ENCODE measurements around the gene MBD5.

MBD5 gene

DNA sequence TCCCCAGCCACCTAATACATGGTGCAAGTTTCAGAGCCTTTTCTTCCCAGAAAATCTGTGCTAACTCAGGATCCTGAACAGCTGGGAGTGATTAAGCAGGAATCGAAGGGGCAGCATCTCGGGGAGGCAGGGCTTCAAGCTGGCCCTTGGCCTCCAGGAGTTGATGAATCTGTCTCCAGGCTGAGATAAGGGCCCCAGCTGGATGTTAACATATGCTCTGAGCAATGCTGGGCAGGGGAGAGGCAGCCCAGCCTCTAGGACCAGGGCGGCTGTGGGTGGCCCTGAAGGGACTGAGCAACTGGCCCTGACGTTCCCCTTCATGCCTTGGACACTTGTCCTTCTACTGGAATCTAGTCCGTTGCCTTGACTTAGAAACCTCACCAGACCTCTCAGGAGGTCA lies 539.6 kb downstream of the MBD5 start:
- H3K9ac ChIP-seq (ENCODE audit: low read depth, low read length) = no peak overlapping the region
- H3K9me3 ChIP-seq (ENCODE audit: control insufficient read depth, insufficient read depth, low read length) = no peaks in the 10 kb centered on the region

GRCh38 chr2:148561389-148561788 lies 540.5 kb downstream of the MBD5 start:
- H3K27ac ChIP-seq (ENCODE audit: low read depth, low read length) = no peak overlapping the region
- H3K4me3 ChIP-seq (ENCODE audit: low read depth, low read length) = no peak overlapping the region
- no peaks in the 10 kb centered on the region for H3K4me1 ChIP-seq (ENCODE audit: control insufficient read depth, insufficient read depth, low read length)
- H3K9ac ChIP-seq (ENCODE audit: low read depth, low read length) = no peak overlapping the region
- no peaks in the 10 kb centered on the region for H3K36me3 ChIP-seq (ENCODE audit: control insufficient read depth, insufficient read depth, low read length)
- H3K9me3 ChIP-seq (ENCODE audit: control insufficient read depth, insufficient read depth, low read length) = no peaks in the 10 kb centered on the region
- no peaks in the 10 kb centered on the region for H3K27me3 ChIP-seq (ENCODE audit: control insufficient read depth, insufficient read depth, low read length)

More for the DNA sequence above, 539.6 kb downstream of the MBD5 start:
- Histone ChIP-seq H3K4me1 (ENCODE audit: control insufficient read depth, insufficient read depth, low read length) (peaks cover 8% of the 10 kb centered on the region; the same call in 1 of the 2 replicates), H3K27ac (ENCODE audit: low read depth, low read length) (no peak overlapping the region), H3K36me3 (ENCODE audit: control insufficient read depth, insufficient read depth, low read length) (no peaks in the 10 kb centered on the region), H3K27me3 (ENCODE audit: control insufficient read depth, insufficient read depth, low read length) (no peaks in the 10 kb centered on the region), H3K4me3 (ENCODE audit: low read depth, low read length) (no peak overlapping the region)

DNA sequence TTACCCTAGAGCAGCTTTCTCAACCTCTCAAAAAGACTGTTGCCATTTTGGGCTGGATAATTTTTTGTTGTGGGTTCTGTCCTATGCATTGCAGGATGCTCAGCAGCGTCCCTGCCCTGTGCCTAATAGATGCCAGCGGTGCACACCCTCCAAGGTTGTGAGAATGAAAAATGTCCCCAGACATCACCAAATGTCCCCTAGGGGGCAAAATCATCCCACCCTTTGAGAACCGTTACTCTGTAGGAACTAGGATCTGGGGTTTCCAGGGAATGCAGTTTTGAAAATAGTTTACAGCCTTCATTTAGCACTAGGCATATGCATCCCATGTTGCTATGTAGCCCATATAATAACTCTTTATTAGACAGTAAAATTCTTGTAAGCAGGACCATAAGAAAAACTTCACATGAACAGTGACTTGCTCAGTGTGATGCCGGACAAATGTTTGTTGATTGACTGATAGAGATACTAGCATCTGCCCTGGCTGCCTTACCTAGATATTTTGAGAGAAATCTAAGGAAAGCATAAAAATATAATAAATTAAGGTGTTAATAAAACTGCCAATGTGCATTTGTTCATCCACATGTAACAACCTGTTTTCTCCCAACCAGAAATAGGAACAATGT lies 544.5 kb downstream of the MBD5 start:
- Histone ChIP-seq H3K4me1 (ENCODE audit: control insufficient read depth, insufficient read depth, low read length) (no peaks in the 10 kb centered on the region), H3K27me3 (ENCODE audit: control insufficient read depth, insufficient read depth, low read length) (no peaks in the 10 kb centered on the region), H3K27ac (ENCODE audit: low read depth, low read length) (no peak overlapping the region), H3K36me3 (ENCODE audit: control insufficient read depth, insufficient read depth, low read length) (no peaks in the 10 kb centered on the region), H3K9me3 (ENCODE audit: control insufficient read depth, insufficient read depth, low read length) (no peaks in the 10 kb centered on the region), H3K4me3 (ENCODE audit: low read depth, low read length) (no peak overlapping the region), H3K9ac (ENCODE audit: low read depth, low read length) (no peak overlapping the region)
